A549 (cell line): ENCODE measurements around the gene HNRNPR. TPM values are rescaled to one million over a fixed set of nuclear protein-coding genes. Genes with fewer than 3 reads are reported as not detected.

Experiments used
- ATAC-seq, 2 experiments: fragments of 200-7000 bp in 1 of 2; fragments of >200 bp in 1 of 2; cut with Nextera tagmentation in 1 of 2; cut with Tn5 transposase in 1 of 2; 3 replicates each; pipeline versions ENCODE4 v1.8.0 to v1.9.1; 2018 to 2020; ENCODE audit warnings: mild to moderate bottlenecking in 1 of 2, moderate library complexity in 1 of 2
- CTCF ChIA-PET: fragments of 300-600 bp; sonication (Branson Sonifier 250); formaldehyde crosslinking; extraction: SDS; loops from one replicate; lab custom pipeline; 2021; ENCODE audit warnings: antibody characterized with exemption, inconsistent platforms; lab: Yijun Ruan, JAX
- POLR2A ChIA-PET: fragments of 350-600 bp; formaldehyde crosslinking; extraction: SDS; loops from one replicate; lab custom pipeline; 2021; ENCODE audit warnings: antibody characterized with exemption, inconsistent platforms; lab: Yijun Ruan, JAX
- DNase-seq, 2 experiments: peaks; one replicate each; pipeline versions ENCODE4 v3.0.0 to v3.0.0-alpha.2; 2011 to 2016; ENCODE audit warnings: low read depth in 1 of 2, low spot score in 1 of 2
- FAIRE-seq: peaks from 2 replicates; lab custom pipeline; 2011; peaks lifted over from hg19 to GRCh38; lab: Jason Lieb, UNC
- H3K27ac ChIP-seq, 2 experiments: fragments of >200 bp; sonication (Bioruptor Twin); formaldehyde crosslinking; 3 replicates each; pipeline ENCODE4 v1.5.1; 2016 to 2017
- H3K4me1 ChIP-seq: fragments of >200 bp; sonication (Bioruptor Twin); formaldehyde crosslinking; 3 replicates; pipeline ENCODE4 v1.6.1; 2016
- H3K4me2 ChIP-seq: fragments of >200 bp; sonication (Bioruptor Twin); formaldehyde crosslinking; 3 replicates; pipeline ENCODE4 v1.6.1; 2016
- H3K4me3 ChIP-seq: fragments of >200 bp; sonication (Bioruptor Twin); formaldehyde crosslinking; 3 replicates; pipeline ENCODE4 v1.5.1; 2016
- H3K9me3 ChIP-seq: fragments of >200 bp; sonication (Bioruptor Twin); formaldehyde crosslinking; 3 replicates; pipeline ENCODE4 v1.6.1; 2016
- CBX2 ChIP-seq: fragments of 200-600 bp; sonication (generic); IDR thresholded peaks from 2 replicates; pipeline ENCODE4 v1.6.1; 2016; ENCODE audit warnings: low read depth, mild to moderate bottlenecking, borderline replicate concordance
- CEBPB ChIP-seq, 2 experiments: fragments of >200 bp in 1 of 2; sonication (Bioruptor Twin) in 1 of 2; formaldehyde crosslinking in 1 of 2; IDR thresholded peaks; 2 replicates each; pipeline ENCODE4 v1.6.1; 2012 to 2016
- CHD2 ChIP-seq: fragments of 150-350 bp; IDR thresholded peaks from 2 replicates; pipeline ENCODE4 v1.6.1; 2014; ENCODE audit warnings: low read length; ENCODE audit not compliant: partially characterized antibody
- EHF ChIP-seq: fragments of 250-450 bp; sonication (Bioruptor Pico); IDR thresholded peaks from 2 replicates; pipeline ENCODE4 v1.5.0; 2020; ENCODE audit warnings: mild to moderate bottlenecking
- EHMT2 ChIP-seq: fragments of 200-600 bp; sonication (generic); IDR thresholded peaks from 2 replicates; pipeline ENCODE4 v1.6.1; 2016; ENCODE audit warnings: antibody characterized with exemption, low read depth, mild to moderate bottlenecking, moderate library complexity
- ELK1 ChIP-seq: fragments of 150-350 bp; IDR thresholded peaks from 2 replicates; pipeline ENCODE4 v1.6.1; 2014; ENCODE audit warnings: low read depth, mild to moderate bottlenecking, low read length
- FOSL2 ChIP-seq, 2 experiments: fragments of 450-650 bp in 1 of 2; fragments of >200 bp in 1 of 2; sonication (Bioruptor Twin) in 1 of 2; formaldehyde crosslinking; IDR thresholded peaks; 2 replicates each; pipeline versions ENCODE4 v1.5.0 to v1.6.1; 2016 to 2020; ENCODE audit warnings: mild to moderate bottlenecking in 1 of 2, moderate library complexity in 1 of 2
- HES2 ChIP-seq: fragments of >200 bp; sonication (Bioruptor Twin); formaldehyde crosslinking; IDR thresholded peaks from 2 replicates; pipeline ENCODE4 v1.6.1; 2016
- HEYL ChIP-seq: fragments of 250-450 bp; sonication (Bioruptor Pico); IDR thresholded peaks from 2 replicates; pipeline ENCODE4 v1.8.0; 2021; ENCODE audit warnings: mild to moderate bottlenecking, moderate library complexity
- HOXA7 ChIP-seq: fragments of 250-450 bp; sonication (Bioruptor Pico); IDR thresholded peaks from 2 replicates; pipeline ENCODE4 v1.5.0; 2020; ENCODE audit warnings: mild to moderate bottlenecking, moderate library complexity
- KDM5A ChIP-seq: fragments of 200-600 bp; sonication (generic); IDR thresholded peaks from 2 replicates; pipeline ENCODE4 v1.6.1; 2016; ENCODE audit warnings: antibody characterized with exemption, mild to moderate bottlenecking
- MAZ ChIP-seq: fragments of 150-350 bp; IDR thresholded peaks from 2 replicates; pipeline ENCODE4 v1.6.1; 2014; ENCODE audit warnings: antibody characterized with exemption, low read depth, low read length, borderline replicate concordance
- NFE2L2 ChIP-seq: fragments of 150-350 bp; conservative IDR thresholded peaks from 2 replicates; pipeline ENCODE4 v1.6.1; 2014; ENCODE audit warnings: low read length
- NR3C1 ChIP-seq: fragments of >200 bp; sonication (Bioruptor Twin); formaldehyde crosslinking; IDR thresholded peaks from 3 replicates; pipeline ENCODE4 v1.6.1; 2017
- POLR2A ChIP-seq: IDR thresholded peaks from 2 replicates; pipeline ENCODE4 v1.6.1; 2012; ENCODE audit warnings: mild to moderate bottlenecking, low read length
- RAD21 ChIP-seq, 2 experiments: fragments of >200 bp in 1 of 2; sonication (Bioruptor Twin) in 1 of 2; formaldehyde crosslinking in 1 of 2; IDR thresholded peaks in 1 of 2; conservative IDR thresholded peaks in 1 of 2; 2 replicates in 1 of 2; 3 replicates in 1 of 2; pipeline ENCODE4 v1.6.1; 2012 to 2018; ENCODE audit warnings: inconsistent platforms in 1 of 2
- TFCP2L1 ChIP-seq: fragments of 250-450 bp; sonication (Bioruptor Pico); IDR thresholded peaks from 2 replicates; pipeline ENCODE4 v1.5.0; 2021; ENCODE audit warnings: mild to moderate bottlenecking
- USF2 ChIP-seq: fragments of 450-650 bp; IDR thresholded peaks from 2 replicates; pipeline ENCODE4 v1.6.1; 2014; ENCODE audit warnings: antibody characterized with exemption
- WGBS: methylation state at CpG from one replicate; pipeline ENCODE4 v1.1.6; 2017; ENCODE audit errors: missing lambda C conversion rate; 5-methylcytosine and 5-hydroxymethylcytosine counted together
- polyA plus RNA-seq, 4 experiments: library from polyadenylated mRNA; depleted of rRNA in 3 of 4; stranded (reverse); fragments of >200 nt; fragmentation: RNase III in 1 of 4; extraction: RNeasy Plus Mini Kit Qiagen cat#74134 plus additional on column Dnase treatment in 1 of 4; gene quantifications; 2 replicates in 3 of 4; 3 replicates in 1 of 4; pipeline ENCODE4 v1.2.3, GENCODE V29; 2011 to 2017
- TF ChIP-seq, protein P1 (sequence below): fragments of >200 bp; sonication (Bioruptor Twin); formaldehyde crosslinking; IDR thresholded peaks from 3 replicates; pipeline ENCODE4 v1.5.1; 2016
- TF ChIP-seq, protein P2 (sequence below): IDR thresholded peaks from 2 replicates; pipeline ENCODE4 v1.6.1; 2012

Gene HNRNPR
- polyA plus RNA-seq, 2 of the 4 experiments (the other 2 are of a cell fraction): 237 to 281 TPM

GRCh38 chr1:23337869-23338268 is 6.2 kb downstream of the HNRNPR start:
- FAIRE-seq (no peak), DNase-seq (no peak)

GRCh38 chr1:23331713-23332112 is 12.4 kb downstream of the HNRNPR start:
- ChIA-PET CTCF (interaction anchor here (0.7 to 1.8 kb wide), 2 partner anchors 9 to 72 kb away, joined by 4 to 10 read pairs; no protein-coding TSS in a partner anchor), POLR2A (no interaction called here)
- no peak for TF ChIP-seq USF2
- no peak for TF ChIP-seq FOSL2 (IDR thresholded peaks at IDR 0.05)
- no peak for TF ChIP-seq FOSL2 (CRISPR knock-in tag; IDR thresholded peaks at IDR 0.05)
- TF ChIP-seq NFE2L2: no peak
- TF ChIP-seq CEBPB (IDR thresholded peaks at IDR 0.05): no peak
- no peak for TF ChIP-seq KDM5A
- TF ChIP-seq HEYL (CRISPR knock-in tag): no peak
- no peak for TF ChIP-seq TFCP2L1 (CRISPR knock-in tag)
- no peak for TF ChIP-seq RAD21 (conservative IDR thresholded peaks at IDR 0.05 in 1 of 2, IDR thresholded peaks at IDR 0.05 in 1 of 2)
- TF ChIP-seq NR3C1: no peak
- TF ChIP-seq CHD2: no peak
- TF ChIP-seq MAZ: no peak
- TF ChIP-seq HOXA7 (CRISPR knock-in tag): no peak
- 94% methylated on average over 8 of the region's 8 CpGs for WGBS
- Histone ChIP-seq H3K4me1 (peaks cover 22% of the 10 kb centered on the region; the same call in 2 of the 3 replicates), H3K4me3 (no peak overlapping the region), H3K27ac (no peak overlapping the region), H3K4me2 (no peak overlapping the region), H3K9me3 (no peaks in the 10 kb centered on the region)
- FAIRE-seq: no peak
- DNase-seq: no peak
- peak in 1 of 2 experiments; percentile 39; a peak in 2 of 6 replicates for ATAC-seq

More at GRCh38 chr1:23337869-23338268, 6.2 kb downstream of the HNRNPR start:
- TF ChIP-seq TFCP2L1 (CRISPR knock-in tag) (no peak), ELK1 (no peak), MAZ (no peak), EHF (no peak), CBX2 (no peak), NR3C1 (no peak), POLR2A (no peak), HOXA7 (CRISPR knock-in tag) (no peak), HES2 (no peak), EHMT2 (no peak)
- TF ChIP-seq, protein P1, sequence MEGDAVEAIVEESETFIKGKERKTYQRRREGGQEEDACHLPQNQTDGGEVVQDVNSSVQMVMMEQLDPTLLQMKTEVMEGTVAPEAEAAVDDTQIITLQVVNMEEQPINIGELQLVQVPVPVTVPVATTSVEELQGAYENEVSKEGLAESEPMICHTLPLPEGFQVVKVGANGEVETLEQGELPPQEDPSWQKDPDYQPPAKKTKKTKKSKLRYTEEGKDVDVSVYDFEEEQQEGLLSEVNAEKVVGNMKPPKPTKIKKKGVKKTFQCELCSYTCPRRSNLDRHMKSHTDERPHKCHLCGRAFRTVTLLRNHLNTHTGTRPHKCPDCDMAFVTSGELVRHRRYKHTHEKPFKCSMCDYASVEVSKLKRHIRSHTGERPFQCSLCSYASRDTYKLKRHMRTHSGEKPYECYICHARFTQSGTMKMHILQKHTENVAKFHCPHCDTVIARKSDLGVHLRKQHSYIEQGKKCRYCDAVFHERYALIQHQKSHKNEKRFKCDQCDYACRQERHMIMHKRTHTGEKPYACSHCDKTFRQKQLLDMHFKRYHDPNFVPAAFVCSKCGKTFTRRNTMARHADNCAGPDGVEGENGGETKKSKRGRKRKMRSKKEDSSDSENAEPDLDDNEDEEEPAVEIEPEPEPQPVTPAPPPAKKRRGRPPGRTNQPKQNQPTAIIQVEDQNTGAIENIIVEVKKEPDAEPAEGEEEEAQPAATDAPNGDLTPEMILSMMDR: no peak
- TF ChIP-seq, protein P2, sequence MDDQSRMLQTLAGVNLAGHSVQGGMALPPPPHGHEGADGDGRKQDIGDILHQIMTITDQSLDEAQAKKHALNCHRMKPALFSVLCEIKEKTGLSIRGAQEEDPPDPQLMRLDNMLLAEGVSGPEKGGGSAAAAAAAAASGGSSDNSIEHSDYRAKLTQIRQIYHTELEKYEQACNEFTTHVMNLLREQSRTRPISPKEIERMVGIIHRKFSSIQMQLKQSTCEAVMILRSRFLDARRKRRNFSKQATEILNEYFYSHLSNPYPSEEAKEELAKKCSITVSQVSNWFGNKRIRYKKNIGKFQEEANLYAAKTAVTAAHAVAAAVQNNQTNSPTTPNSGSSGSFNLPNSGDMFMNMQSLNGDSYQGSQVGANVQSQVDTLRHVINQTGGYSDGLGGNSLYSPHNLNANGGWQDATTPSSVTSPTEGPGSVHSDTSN: no peak
- CTCF ChIA-PET: interaction anchor here (1.3 to 2.9 kb wide), 2 partner anchors 35 to 66 kb away, joined by 6 to 8 read pairs; no protein-coding TSS in a partner anchor
- Histone ChIP-seq H3K9me3 (no peaks in the 10 kb centered on the region), H3K4me2 (no peak overlapping the region), H3K4me1 (peaks cover 39% of the 10 kb centered on the region; the same call in 2 of the 3 replicates), H3K27ac (no peak overlapping the region), H3K4me3 (no peak overlapping the region)
- ATAC-seq: no peak
- WGBS: 89% methylated on average over 2 of the region's 2 CpGs
- POLR2A ChIA-PET: no interaction called here
